Epithelial cell of prostate (primary cell): ENCODE measurements around the gene ERC2.

Source experiments
- DNase-seq: peaks from one replicate; pipeline ENCODE4 v3.0.0-alpha.2; 2011; ENCODE audit warnings: low read depth, low spot score
- H3K27ac ChIP-seq: fragments of 450-650 bp; 2 replicates; pipeline ENCODE4 v1.5.1; 2017; ENCODE audit warnings: mild to moderate bottlenecking

The ERC2 gene

GRCh38 chr3:56321892-56322291, 146.4 kb downstream of the ERC2 start:
- DNase-seq: no peak
- H3K27ac ChIP-seq: no peak overlapping the region

- no peak for DNase-seq
- no peak overlapping the region for H3K27ac ChIP-seq
These were observed 146.9 kb downstream of the ERC2 start for GRCh38 chr3:56321383-56321782.

DNA sequence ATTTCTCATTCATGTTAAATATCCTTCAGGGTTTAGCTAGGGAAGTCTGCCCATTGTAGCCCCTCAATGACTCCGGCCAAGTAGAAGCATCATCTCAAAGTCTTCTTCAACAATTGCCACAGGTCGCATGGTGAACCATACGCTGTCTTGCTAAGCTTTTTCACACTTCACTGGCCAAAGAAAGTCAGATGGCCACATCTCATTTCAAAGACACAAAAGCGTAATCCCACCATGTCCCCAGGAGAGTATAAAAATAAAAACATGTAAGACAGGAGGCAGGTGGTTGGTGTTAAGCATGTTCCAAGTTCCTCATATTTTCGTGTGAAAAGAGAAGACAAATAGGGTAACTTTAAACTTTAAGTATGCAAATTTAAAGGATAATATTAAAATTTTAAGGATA, 147.4 kb downstream of the ERC2 start:
- DNase-seq: no peak
- no peak overlapping the region for H3K27ac ChIP-seq

GRCh38 chr3:56318891-56319290, 149.4 kb downstream of the ERC2 start:
- DNase-seq: no peak
- no peak overlapping the region for H3K27ac ChIP-seq

DNA sequence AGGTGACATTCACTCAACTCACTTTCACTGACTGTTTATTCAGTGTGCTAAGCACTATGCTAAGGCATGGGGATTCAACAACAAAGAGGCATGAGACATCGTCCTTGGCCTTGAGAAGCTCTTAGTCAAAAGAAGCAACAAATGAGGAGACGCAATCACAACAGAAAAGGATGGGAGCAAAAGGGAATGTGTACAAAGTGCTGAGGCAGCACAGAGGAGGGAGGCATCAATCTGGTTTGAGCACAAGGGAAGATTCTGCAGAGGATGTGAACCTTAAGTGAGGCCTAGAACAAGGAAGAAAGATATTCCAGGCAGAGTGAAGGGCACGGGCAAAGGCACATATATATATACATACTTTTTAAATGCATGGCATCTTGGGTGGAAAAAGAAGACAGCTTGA, 151.3 kb downstream of the ERC2 start:
- no peak for DNase-seq
- H3K27ac ChIP-seq: no peak overlapping the region

DNA sequence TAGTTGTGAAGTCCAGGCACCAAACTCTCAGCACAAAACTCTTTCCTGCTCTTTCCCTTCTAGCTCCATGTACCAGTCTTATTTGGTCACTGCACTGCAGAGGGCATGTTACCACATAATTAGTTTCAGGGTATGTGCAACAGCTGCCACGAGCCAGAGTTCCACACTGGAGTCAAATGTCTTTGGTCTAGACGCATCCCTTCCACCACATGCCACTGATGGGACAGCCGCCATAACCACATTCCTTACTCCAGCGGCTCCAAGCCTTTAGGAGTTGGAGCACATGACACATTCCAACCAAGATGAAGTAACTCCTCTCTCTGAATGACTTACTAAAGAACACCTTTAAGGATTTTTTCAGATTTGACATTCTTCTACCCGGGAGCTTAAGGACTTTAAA, 153.4 kb downstream of the ERC2 start:
- no peak for DNase-seq
- H3K27ac ChIP-seq: no peak overlapping the region

GRCh38 chr3:56309465-56309864, 158.8 kb downstream of the ERC2 start:
- no peak for DNase-seq

GRCh38 chr3:56308471-56308870, 159.8 kb downstream of the ERC2 start:
- no peak overlapping the region for H3K27ac ChIP-seq
- no peak for DNase-seq

More at GRCh38 chr3:56309465-56309864, 158.8 kb downstream of the ERC2 start:
- no peak overlapping the region for H3K27ac ChIP-seq

- H3K27ac ChIP-seq: no peak overlapping the region
These were observed 164.2 kb downstream of the ERC2 start for GRCh38 chr3:56304069-56304468.

GRCh38 chr3:56303487-56303886, 164.8 kb downstream of the ERC2 start:
- DNase-seq: no peak
- no peak overlapping the region for H3K27ac ChIP-seq

More at GRCh38 chr3:56304069-56304468, 164.2 kb downstream of the ERC2 start:
- no peak for DNase-seq

DNA sequence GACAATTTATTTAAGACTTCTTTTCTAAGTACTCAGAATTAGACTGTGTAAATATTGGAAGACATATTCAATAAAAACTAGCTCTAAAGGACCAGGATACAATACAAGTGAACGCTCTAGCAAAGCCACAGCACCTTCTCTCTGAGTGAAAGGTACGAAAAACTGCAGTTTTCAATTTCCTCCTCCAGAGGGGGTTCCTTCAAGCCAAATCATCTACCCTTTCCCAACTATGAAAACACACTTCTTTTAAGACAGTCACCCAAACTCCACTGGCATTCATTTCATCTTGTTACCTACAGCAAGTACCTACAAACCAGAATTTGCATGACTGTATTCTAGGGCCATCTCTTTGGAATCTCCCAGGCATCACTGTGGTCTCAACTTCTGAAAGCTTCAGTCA, 165.8 kb downstream of the ERC2 start:
- no peak for DNase-seq
- no peak overlapping the region for H3K27ac ChIP-seq

- no peak overlapping the region for H3K27ac ChIP-seq
- no peak for DNase-seq
These were observed 170.9 kb downstream of the ERC2 start for GRCh38 chr3:56297281-56297840.

GRCh38 chr3:56296361-56296760, 171.9 kb downstream of the ERC2 start:
- H3K27ac ChIP-seq: no peak overlapping the region
- DNase-seq: no peak

- H3K27ac ChIP-seq: no peak overlapping the region
- no peak for DNase-seq
These were observed 173.1 kb downstream of the ERC2 start for GRCh38 chr3:56295161-56295560.

GRCh38 chr3:56294286-56294685, 174.0 kb downstream of the ERC2 start:
- H3K27ac ChIP-seq: no peak overlapping the region
- no peak for DNase-seq

DNA sequence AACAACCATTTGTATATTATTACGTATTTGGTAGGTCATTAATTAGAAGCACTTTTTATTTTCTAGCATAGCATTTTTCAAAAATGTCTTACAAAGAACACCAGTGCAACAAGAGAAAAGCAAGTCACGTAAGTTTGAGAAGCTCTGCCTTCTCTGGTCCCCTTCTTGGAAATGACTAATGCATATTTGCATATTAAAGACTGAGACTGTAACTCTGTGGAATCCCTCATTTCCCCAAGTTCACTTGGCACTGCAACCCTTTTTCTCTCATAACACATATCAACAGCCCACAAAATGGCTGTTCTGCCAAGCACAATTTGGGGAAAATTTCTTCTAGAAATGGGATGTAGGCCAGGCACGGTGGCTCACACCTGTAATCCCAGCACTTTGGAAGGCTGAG, 176.3 kb downstream of the ERC2 start:
- no peak overlapping the region for H3K27ac ChIP-seq
- DNase-seq: no peak

GRCh38 chr3:56291244-56291680, 177.0 kb downstream of the ERC2 start:
- no peak overlapping the region for H3K27ac ChIP-seq
- no peak for DNase-seq

DNA sequence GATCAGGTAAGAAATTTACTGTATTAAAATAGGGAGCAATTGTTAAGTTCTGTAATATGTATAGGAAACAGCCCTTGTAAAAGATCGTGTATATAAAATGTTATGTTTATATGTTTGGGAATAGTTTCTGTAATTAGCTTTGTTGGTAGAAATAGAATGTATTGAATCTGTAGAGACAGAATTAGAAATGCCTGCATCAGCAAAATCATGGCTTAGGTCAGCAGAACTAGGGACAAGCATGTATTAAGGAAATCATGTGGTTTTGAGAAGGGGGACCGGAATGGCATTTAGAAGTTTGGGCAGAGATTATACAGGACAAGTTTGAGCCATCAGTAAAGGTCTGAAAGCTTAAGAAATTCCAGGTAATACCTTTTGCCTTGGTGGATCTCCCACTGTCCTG, 177.9 kb downstream of the ERC2 start:
- DNase-seq: no peak
- no peak overlapping the region for H3K27ac ChIP-seq

DNA sequence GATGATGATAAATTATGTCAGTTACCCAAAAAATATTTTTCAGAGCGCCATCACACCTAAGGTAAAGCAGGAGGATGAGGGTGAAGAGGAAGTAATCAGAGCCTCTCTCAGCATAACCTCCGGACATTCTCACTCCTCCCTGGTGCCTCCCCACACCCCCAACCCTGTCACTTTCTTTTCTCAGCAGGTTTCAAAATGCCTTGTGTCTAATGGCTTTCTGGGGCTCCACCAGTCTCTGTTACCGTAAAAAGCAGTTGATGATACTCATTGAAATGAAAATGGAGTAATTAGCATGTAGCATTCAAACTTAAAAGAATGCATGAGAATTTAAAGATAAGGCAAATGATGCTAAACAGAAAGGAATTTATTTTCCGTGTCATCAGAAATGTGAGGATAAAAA, 180.0 kb downstream of the ERC2 start:
- no peak for DNase-seq
- H3K27ac ChIP-seq: no peak overlapping the region

GRCh38 chr3:56282341-56282740, 185.9 kb downstream of the ERC2 start:
- no peak for DNase-seq
- no peak overlapping the region for H3K27ac ChIP-seq

DNA sequence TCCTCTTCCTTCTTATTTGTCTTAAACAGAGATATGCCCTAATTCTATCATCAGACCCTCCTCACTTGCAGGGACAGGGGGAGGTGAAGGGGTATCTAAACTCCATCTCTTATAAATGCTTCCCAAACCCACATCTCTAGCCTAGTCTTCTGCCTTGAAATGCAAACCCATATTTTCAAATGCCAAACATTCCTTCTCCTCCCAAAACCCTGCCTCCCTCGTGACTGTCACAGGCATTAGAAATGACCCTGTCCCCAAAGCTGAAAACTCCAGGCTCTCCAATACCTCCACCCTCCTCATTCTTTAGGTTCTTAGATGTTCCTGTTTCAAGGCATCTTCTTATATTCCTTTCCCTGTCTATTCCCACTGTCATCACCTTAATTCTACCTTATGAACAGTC, 191.0 kb downstream of the ERC2 start:
- DNase-seq: no peak
- no peak overlapping the region for H3K27ac ChIP-seq

- no peak overlapping the region for H3K27ac ChIP-seq
- no peak for DNase-seq
These were observed 193.1 kb downstream of the ERC2 start for GRCh38 chr3:56275120-56275519.
